GM10266 (cell line): ENCODE data around the gene TNRC6C.

Experiments used
- DNase-seq: peaks from one replicate; pipeline ENCODE4 v3.0.0; 2012; ENCODE audit errors: extremely low spot score
- TF ChIP-seq, protein P1 (sequence below): IDR thresholded peaks from 2 replicates; pipeline ENCODE4 v1.5.1; 2012; ENCODE audit warnings: mild to moderate bottlenecking, low read depth; ENCODE audit not compliant: control insufficient read depth, insufficient read depth; ENCODE audit errors: missing control alignments

The TNRC6C gene

DNA sequence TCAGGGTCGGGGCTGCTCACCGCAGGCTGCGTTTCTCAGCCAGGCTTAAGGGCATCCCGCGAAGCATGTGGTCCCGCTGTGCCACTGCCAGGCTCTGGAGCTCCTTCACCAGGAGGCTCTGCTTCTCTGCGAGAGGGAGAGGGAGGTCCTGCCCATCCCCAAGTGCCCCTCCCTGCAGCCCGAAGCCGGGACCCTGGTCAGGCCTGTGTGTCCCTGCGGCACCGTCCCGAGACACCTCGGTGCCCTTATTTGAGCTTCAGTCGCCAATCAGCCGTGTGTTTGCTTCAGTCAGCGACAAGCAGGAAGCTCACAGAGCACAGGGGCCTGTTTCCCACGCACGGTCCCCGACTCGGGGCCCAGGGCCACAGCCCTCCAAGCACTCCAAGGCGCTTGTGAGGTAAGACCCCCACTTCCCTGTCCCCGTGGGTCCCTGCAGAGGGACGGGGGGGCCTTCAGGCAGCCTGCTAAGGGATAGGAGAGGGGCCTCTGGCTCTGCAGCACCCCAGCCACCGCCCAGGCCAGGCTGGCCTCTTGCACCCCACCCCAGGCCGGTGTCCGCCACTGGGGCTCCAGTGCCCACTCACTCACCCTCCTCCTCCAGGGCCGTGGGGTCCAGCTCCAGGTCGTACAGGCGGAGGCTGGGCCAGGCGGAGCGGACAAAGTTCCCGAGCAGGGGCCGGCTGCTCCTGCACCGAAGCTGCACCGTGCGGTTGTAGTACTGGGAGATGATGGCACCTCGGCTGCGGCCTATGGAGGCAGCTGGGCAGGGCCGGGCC lies 166.8 kb downstream of the TNRC6C start:
- TF ChIP-seq, protein P1, sequence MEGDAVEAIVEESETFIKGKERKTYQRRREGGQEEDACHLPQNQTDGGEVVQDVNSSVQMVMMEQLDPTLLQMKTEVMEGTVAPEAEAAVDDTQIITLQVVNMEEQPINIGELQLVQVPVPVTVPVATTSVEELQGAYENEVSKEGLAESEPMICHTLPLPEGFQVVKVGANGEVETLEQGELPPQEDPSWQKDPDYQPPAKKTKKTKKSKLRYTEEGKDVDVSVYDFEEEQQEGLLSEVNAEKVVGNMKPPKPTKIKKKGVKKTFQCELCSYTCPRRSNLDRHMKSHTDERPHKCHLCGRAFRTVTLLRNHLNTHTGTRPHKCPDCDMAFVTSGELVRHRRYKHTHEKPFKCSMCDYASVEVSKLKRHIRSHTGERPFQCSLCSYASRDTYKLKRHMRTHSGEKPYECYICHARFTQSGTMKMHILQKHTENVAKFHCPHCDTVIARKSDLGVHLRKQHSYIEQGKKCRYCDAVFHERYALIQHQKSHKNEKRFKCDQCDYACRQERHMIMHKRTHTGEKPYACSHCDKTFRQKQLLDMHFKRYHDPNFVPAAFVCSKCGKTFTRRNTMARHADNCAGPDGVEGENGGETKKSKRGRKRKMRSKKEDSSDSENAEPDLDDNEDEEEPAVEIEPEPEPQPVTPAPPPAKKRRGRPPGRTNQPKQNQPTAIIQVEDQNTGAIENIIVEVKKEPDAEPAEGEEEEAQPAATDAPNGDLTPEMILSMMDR: no peak
- no peak for DNase-seq

DNA sequence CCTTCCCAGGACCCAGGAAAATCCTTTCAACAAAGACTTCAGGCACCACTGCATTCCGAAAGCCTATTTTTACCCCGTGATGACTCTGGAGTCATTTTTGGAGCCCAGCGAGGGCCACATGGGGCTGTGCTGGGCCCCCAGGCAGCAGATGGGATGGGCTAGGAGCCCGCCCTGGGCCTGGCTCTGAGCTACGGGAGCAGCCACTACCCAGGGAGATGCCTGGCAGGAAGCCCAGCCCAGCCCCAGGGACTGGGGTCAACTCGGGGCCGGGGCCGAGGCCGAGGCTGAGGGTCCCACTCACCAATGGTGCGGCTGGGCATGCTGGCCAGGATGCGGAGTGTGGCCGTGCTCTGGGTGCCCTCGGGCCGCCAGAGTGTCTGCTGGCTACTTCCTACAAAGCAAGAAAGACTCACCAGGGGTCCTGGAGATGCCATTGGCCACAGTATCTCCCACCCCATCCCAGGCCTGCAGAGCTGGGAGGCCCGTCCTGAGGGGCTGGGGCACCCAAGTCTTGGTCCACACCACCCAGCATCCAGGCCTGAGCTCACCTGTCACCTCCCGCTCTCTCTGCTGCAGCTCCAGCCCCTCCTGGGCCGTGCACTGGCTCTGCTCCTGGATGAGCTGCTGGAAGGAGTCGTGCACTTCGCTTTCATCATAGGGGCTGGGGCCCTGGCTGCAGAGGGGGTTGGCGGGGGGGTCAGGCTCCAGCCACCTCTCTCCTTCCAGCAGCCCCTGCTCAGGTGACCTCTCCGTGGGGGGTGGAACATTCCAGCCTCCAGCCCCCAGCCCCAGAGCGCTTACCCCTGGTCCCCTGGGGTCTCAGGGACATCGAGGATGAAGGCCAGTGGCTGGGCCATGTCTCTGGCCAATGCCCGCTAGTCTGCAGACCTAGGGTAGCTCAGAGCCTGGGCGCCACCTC lies 167.7 kb downstream of the TNRC6C start:
- TF ChIP-seq, protein P1: no peak

DNA sequence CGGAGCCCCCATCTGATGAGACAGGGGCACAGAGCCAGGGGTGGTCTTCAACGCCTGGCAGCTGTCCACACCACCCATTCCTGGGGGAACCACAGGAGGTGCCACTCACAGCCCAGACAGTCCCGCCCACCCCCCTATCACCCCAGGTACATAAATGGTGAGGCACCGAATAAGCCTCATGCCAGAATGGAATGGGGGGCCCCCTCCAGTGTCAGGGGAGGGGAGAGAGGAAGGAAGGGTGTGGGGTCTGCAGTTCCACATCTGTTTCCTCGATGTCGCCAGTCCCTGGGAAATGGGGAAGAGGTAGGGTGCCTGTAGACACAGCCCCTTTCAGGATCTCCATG lies 168.4 kb downstream of the TNRC6C start:
- no peak for DNase-seq
- TF ChIP-seq, protein P1: no peak

More for the DNA sequence above, 167.7 kb downstream of the TNRC6C start:
- peak; percentile 28 for DNase-seq

DNA sequence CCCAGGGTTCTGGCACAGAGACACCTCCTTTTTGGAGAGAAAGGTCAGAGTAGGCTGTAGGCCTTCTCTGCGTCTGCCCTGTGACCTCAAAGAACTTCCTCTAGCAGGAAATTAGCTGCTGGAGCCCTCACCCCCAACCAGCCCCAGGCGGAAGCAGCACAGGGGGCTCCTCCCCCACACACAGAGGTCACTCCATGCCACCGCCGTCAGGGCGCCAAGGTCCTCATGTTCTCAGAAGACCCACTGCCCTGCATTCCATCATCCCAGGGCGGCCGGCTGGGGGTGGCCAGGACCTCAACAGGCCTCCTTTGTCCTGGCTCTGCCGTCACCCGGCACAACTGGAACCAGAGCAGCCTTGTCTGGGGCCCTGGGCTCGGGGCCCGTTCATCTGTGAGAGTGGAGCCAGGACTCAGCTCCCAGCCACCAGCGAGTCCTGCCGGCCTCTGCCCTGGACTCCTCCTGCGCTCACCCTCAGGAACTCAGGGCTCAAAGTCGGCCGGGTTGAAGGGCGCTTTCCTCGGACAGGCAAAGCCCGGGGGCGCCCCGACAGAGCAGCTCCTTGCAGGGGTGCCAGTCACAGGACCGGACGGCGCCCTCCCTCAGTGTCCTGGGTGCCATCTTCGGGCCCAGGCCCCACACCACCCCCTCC lies 168.9 kb downstream of the TNRC6C start:
- TF ChIP-seq, protein P1: no peak
- peak; percentile 84 for DNase-seq

DNA sequence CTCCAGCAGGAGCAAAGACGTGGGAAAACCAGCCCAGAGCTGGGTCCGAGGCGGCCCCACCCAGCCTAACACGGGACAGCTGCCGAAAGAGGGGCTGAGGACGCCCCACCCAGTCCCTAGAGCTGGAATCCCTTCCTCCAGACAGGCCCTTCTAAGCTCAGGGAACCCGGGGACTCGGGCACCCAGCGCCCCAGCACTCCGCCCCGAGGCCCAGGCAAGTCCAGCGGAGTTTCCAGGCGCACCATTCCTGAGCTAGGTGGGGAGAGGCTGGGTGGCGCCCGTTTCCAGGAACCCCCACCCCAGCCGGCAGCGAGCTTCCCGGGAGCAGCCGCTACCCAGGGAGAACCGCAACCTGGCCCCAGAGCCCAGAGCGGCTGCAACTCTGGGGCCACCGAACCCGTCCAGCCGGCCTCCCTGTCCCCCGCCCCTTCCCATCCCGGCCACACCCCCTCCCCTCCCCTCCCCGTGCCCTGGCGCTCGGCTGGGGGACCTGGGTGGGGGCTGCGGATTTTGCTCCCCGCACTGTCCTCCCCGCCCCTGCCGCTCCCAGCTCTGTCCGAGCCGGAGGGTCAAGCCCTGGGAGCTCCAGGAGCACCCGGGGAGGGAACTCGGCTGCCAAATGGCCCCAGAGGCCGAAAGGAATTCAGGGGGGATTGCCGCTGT lies 169.5 kb downstream of the TNRC6C start:
- peak; percentile 64 for DNase-seq
- TF ChIP-seq, protein P1: no peak

DNA sequence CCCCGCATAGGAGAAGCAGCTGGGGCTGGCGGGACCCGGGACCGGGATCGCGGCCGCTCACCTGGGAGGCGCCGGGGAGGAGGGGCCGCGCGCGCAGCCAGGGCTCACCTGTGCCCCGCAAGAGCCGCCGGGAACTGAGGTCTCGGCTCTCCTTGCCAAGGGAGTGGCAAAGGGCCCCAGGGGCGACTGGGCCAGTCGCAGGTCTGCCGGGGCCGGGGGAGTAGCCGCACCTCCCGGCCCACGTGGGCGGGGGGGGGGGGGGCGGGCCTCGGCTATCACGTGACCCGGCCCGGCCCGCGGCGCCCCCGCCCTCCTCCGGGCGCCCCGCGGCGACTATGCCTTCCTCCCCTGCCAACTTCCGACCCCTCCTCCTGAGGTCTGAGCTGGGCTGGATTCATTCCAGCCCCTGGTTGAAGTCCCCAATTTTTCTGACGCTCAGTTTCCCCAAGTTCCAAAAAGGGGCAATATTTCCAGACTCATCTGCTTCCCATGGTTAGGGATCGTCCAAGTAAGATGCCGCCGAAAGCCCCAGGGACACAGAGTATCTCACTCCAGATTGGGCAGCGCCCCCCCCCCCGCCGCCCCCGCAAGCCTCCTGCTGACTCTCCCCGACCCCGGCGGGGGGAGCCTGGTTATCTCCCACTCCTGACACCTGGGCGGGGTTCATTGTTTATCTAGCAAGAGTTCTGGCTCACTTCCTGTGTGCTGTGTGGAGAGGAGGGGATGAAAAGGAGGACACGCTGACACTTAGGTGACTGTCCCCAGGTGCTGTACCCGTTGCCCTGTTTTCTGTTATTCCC lies 170.2 kb downstream of the TNRC6C start, which contains the start of gene TMC6:
Gene TMC6, minus strand, starts transcription at position 205 of the 800 bp plus-strand sequence. CDS start 1,923 bp downstream, outside the sequence.
- TF ChIP-seq, protein P1: no peak
- DNase-seq: peak; percentile 94
